HepG2 (cell line): ENCODE data around the gene DIS3L2. TPM values are rescaled to one million over a fixed set of nuclear protein-coding genes. Genes with fewer than 3 reads are reported as not detected.

Experiments used
- ATAC-seq: fragments of 200-7000 bp; cut with Tn5 transposase; 3 replicates; pipeline ENCODE4 v1.9.1; 2020; ENCODE audit warnings: mild to moderate bottlenecking, moderate library complexity
- BruUV-seq: library from RNA; stranded (reverse); fragments of 400-500 nt; replicated peaks from 2 replicates; lab custom pipeline; 2021; lab: Mats Ljungman, UMichigan
- CTCF ChIA-PET: fragments of 300-600 bp; formaldehyde crosslinking; extraction: SDS; loops from one replicate; lab custom pipeline; 2021; ENCODE audit warnings: low total read pairs, inconsistent platforms, low intra/inter-chr PET ratio; lab: Yijun Ruan, JAX
- POLR2A ChIA-PET: fragments of 350-600 bp; sonication (Branson Sonifier 250); formaldehyde crosslinking; loops from one replicate; lab custom pipeline; 2020; ENCODE audit warnings: antibody characterized with exemption, inconsistent platforms; lab: Yijun Ruan, JAX
- DNase-seq: peaks from one replicate; pipeline ENCODE4 v3.0.0-alpha.2; 2015; ENCODE audit warnings: low spot score
- FAIRE-seq: peaks from 3 replicates; lab custom pipeline; 2011; peaks lifted over from hg19 to GRCh38; lab: Jason Lieb, UNC
- H2AFZ ChIP-seq: one replicate; pipeline ENCODE4 v1.6.1; 2011; ENCODE audit warnings: low read length, inconsistent platforms
- H3K27ac ChIP-seq: fragments of 300-600 bp; 3 replicates; pipeline ENCODE4 v1.8.0; 2011; ENCODE audit warnings: mixed run types, mild to moderate bottlenecking, mixed read lengths, low read length, inconsistent platforms; ENCODE audit not compliant: insufficient read depth; ENCODE audit errors: extremely low read length
- H3K27me3 ChIP-seq, 2 experiments: fragments of 200-600 bp in 1 of 2; 2 replicates in 1 of 2; 3 replicates in 1 of 2; pipeline versions ENCODE4 v1.6.0 to v1.8.0; 2011; ENCODE audit warnings: low read length in 2 of 2, mild to moderate bottlenecking in 2 of 2, moderate library complexity in 2 of 2, inconsistent platforms in 1 of 2; ENCODE audit not compliant: insufficient read depth in 2 of 2, control insufficient read depth in 1 of 2
- H3K36me3 ChIP-seq, 2 experiments: fragments of 200-600 bp in 1 of 2; replicated peaks in 1 of 2; 2 replicates in 1 of 2; 3 replicates in 1 of 2; pipeline versions ENCODE4 v1.5.1 to v1.8.0; 2011; ENCODE audit warnings: low read length in 2 of 2, inconsistent platforms in 1 of 2; ENCODE audit not compliant: insufficient read depth in 2 of 2, control insufficient read depth in 1 of 2
- H3K4me1 ChIP-seq: 2 replicates; pipeline ENCODE4 v1.5.1; 2012; ENCODE audit warnings: low read length, inconsistent platforms; ENCODE audit not compliant: insufficient read depth
- H3K4me2 ChIP-seq: 2 replicates; pipeline ENCODE4 v1.6.0; 2011; ENCODE audit warnings: low read depth, low read length, inconsistent platforms
- H3K4me3 ChIP-seq, 3 experiments: fragments of 200-600 bp in 1 of 3; sonication (generic), shearing (Covaris generic) in 1 of 3; replicated peaks in 1 of 3; 2 replicates each; pipeline ENCODE4 v1.5.1; 2011 to 2016; ENCODE audit warnings: low read length in 3 of 3, inconsistent platforms in 2 of 3, low read depth in 2 of 3, mild to moderate bottlenecking in 2 of 3, control low read depth in 1 of 3, mixed read lengths in 1 of 3; ENCODE audit not compliant: insufficient read depth in 1 of 3
- H3K79me2 ChIP-seq: one replicate; pipeline ENCODE4 v1.6.1; 2011; ENCODE audit warnings: low read length, inconsistent platforms; ENCODE audit not compliant: insufficient read depth
- H3K9ac ChIP-seq: 2 replicates; pipeline ENCODE4 v1.6.0; 2011; ENCODE audit warnings: mild to moderate bottlenecking, low read depth, low read length, inconsistent platforms; ENCODE audit not compliant: insufficient read depth
- H3K9me3 ChIP-seq: 2 replicates; pipeline ENCODE4 v1.5.1; 2012; ENCODE audit warnings: mild to moderate bottlenecking, low read length
- H4K20me1 ChIP-seq: 2 replicates; pipeline ENCODE4 v1.6.0; 2011; ENCODE audit warnings: inconsistent platforms, mild to moderate bottlenecking, low read length, moderate library complexity; ENCODE audit not compliant: insufficient read depth
- DNMT1 ChIP-seq: sonication (generic); formaldehyde crosslinking; IDR thresholded peaks from 2 replicates; pipeline ENCODE4 v1.5.1; 2020; ENCODE audit warnings: mild to moderate bottlenecking, missing genetic modification reagents
- ETV6 ChIP-seq: sonication (generic); formaldehyde crosslinking; conservative IDR thresholded peaks from 2 replicates; pipeline ENCODE4 v1.4.0; 2020; ENCODE audit warnings: missing genetic modification reagents
- JUN ChIP-seq: sonication (generic); formaldehyde crosslinking; IDR thresholded peaks from 2 replicates; pipeline ENCODE4 v1.4.0; 2020; ENCODE audit warnings: mild to moderate bottlenecking, missing genetic modification reagents
- SMARCC2 ChIP-seq: fragments of 450-650 bp; IDR thresholded peaks from 2 replicates; pipeline ENCODE4 v1.6.1; 2017; ENCODE audit warnings: antibody characterized with exemption, mild to moderate bottlenecking
- SRY ChIP-seq: sonication (generic); formaldehyde crosslinking; IDR thresholded peaks from 2 replicates; pipeline ENCODE4 v1.8.0; 2022; ENCODE audit warnings: mild to moderate bottlenecking, missing genetic modification reagents
- ZBTB1 ChIP-seq: sonication (generic); formaldehyde crosslinking; IDR thresholded peaks from 2 replicates; pipeline ENCODE4 v1.4.0; 2020; ENCODE audit warnings: missing genetic modification reagents, borderline replicate concordance
- ZBTB40 ChIP-seq, 2 experiments: fragments of 450-650 bp in 1 of 2; sonication (generic) in 1 of 2; formaldehyde crosslinking in 1 of 2; IDR thresholded peaks; 2 replicates each; pipeline versions ENCODE4 v1.6.1 to v1.8.0; 2016 to 2022; ENCODE audit warnings: antibody characterized with exemption in 1 of 2, mild to moderate bottlenecking in 1 of 2, missing genetic modification reagents in 1 of 2
- ZFP91 ChIP-seq: sonication (generic); formaldehyde crosslinking; IDR thresholded peaks from 2 replicates; pipeline ENCODE4 v1.9.0; 2022; ENCODE audit warnings: missing genetic modification reagents, mild to moderate bottlenecking, borderline replicate concordance
- ZNF3 ChIP-seq: IDR thresholded peaks from 2 replicates; pipeline ENCODE4 v1.7.0; 2017; ENCODE audit warnings: inconsistent platforms
- ZNF512 ChIP-seq: sonication (generic); formaldehyde crosslinking; IDR thresholded peaks from 2 replicates; pipeline ENCODE4 v1.4.0; 2020; ENCODE audit warnings: mild to moderate bottlenecking, missing genetic modification reagents
- ZNF772 ChIP-seq: sonication (generic); formaldehyde crosslinking; IDR thresholded peaks from 2 replicates; pipeline ENCODE4 v1.5.0; 2020; ENCODE audit warnings: mild to moderate bottlenecking, missing genetic modification reagents
- ZSCAN12 ChIP-seq: sonication (generic); formaldehyde crosslinking; IDR thresholded peaks from 2 replicates; pipeline ENCODE4 v1.9.0; 2021; ENCODE audit warnings: mild to moderate bottlenecking, missing genetic modification reagents
- ZSCAN20 ChIP-seq: sonication (generic); formaldehyde crosslinking; IDR thresholded peaks from 2 replicates; pipeline ENCODE4 v1.4.0; 2020; ENCODE audit warnings: missing genetic modification reagents, mild to moderate bottlenecking, borderline replicate concordance
- ZSCAN29 ChIP-seq: sonication (generic); formaldehyde crosslinking; conservative IDR thresholded peaks from 2 replicates; pipeline ENCODE4 v1.4.0; 2020; ENCODE audit warnings: mild to moderate bottlenecking, missing genetic modification reagents
- WGBS: methylation state at CpG from one replicate; pipeline ENCODE4 v1.1.6; 2017; ENCODE audit warnings: low lambda C conversion rate; 5-methylcytosine and 5-hydroxymethylcytosine counted together
- in situ Hi-C: cut with HindIII; loops from 2 replicates; pipeline ENCODE4 v1.10.0; 2017; ENCODE audit warnings: low pct_unique_long_range_greater_than_20kb; ENCODE audit not compliant: extremely low pct_ligation_motif_present
- intact Hi-C: fragments of 100-400 bp; cut with micrococcal nuclease; formaldehyde crosslinking; loops from one replicate; pipeline ENCODE4 v1.10.0; 2022; ENCODE audit not compliant: unreplicated experiment
- polyA plus RNA-seq, 8 experiments: library from polyadenylated mRNA; depleted of rRNA in 3 of 8; stranded (reverse) in 7 of 8; unstranded in 1 of 8; fragments of >200 nt; fragmentation: Illumina TruSeq in 4 of 8; extraction: Trizol in 4 of 8; gene quantifications; 2 replicates each; pipeline versions ENCODE4 v1.2.1 to v1.2.3, GENCODE V29; 2011 to 2016; ENCODE audit warnings: low read depth in 4 of 8, missing spikeins in 1 of 8, mixed read lengths in 1 of 8; ENCODE audit not compliant: insufficient read depth in 1 of 8
- total RNA-seq, 5 experiments: library from RNA; depleted of rRNA; stranded (reverse); fragments of >200 nt; fragmentation: Illumina TruSeq; extraction: Trizol; gene quantifications; 2 replicates each; pipeline ENCODE4 v1.2.3, GENCODE V29; 2016; ENCODE audit warnings: low read depth in 1 of 5

DIS3L2 gene
- total and polyA plus RNA-seq, 2 of the 13 experiments (the other 11 are each of a cell fraction or from before 2014, with no cell fraction given): 7.0 to 23.9 TPM

GRCh38 chr2:232245111-232245510, 283.6 kb downstream of the DIS3L2 start:
- no peaks in the 10 kb centered on the region for H3K79me2 ChIP-seq
- peaks cover 7 to 23% of the 10 kb centered on the region in 2 experiments; a peak in 4 of 5 replicates for H3K36me3 ChIP-seq
- POLR2A ChIA-PET: no interaction called here
- no peaks in the 10 kb centered on the region for H3K27me3 ChIP-seq
- intact Hi-C loops: no loop called here
- H3K9me3 ChIP-seq: no peaks in the 10 kb centered on the region
- no peak overlapping the region for H3K4me2 ChIP-seq
- BruUV-seq: no TSS peak
- in situ Hi-C loops: no loop called here
- no peak overlapping the region for H3K4me3 ChIP-seq
- no peaks in the 10 kb centered on the region for H4K20me1 ChIP-seq
- H3K9ac ChIP-seq: no peak overlapping the region
- no peak overlapping the region for H3K27ac ChIP-seq
- H3K4me1 ChIP-seq: no peaks in the 10 kb centered on the region
- no peak overlapping the region for H2AFZ ChIP-seq
- ATAC-seq (no peak), FAIRE-seq (no peak), DNase-seq (no peak)
- CTCF ChIA-PET: no interaction called here
- WGBS: 100% methylated on average over 2 of the region's 2 CpGs
- no peak for TF ChIP-seq SRY (CRISPR knock-in tag)
- no peak for TF ChIP-seq ZNF3 (CRISPR knock-in tag)
- no peak for TF ChIP-seq ZNF512 (CRISPR knock-in tag)
- no peak for TF ChIP-seq SMARCC2
- no peak for TF ChIP-seq JUN (CRISPR knock-in tag)
- TF ChIP-seq ZNF772 (CRISPR knock-in tag): no peak
- no peak for TF ChIP-seq ZSCAN12 (CRISPR knock-in tag)
- TF ChIP-seq ZBTB1 (CRISPR knock-in tag): no peak
- no peak for TF ChIP-seq ETV6
- TF ChIP-seq ZSCAN20 (CRISPR knock-in tag): no peak
- no peak for TF ChIP-seq ZSCAN29 (CRISPR knock-in tag)
- TF ChIP-seq DNMT1: no peak
- no peak for TF ChIP-seq ZFP91 (CRISPR knock-in tag)
- TF ChIP-seq ZBTB40 (IDR thresholded peaks at IDR 0.05): no peak
- no peak for TF ChIP-seq ZBTB40 (CRISPR knock-in tag; IDR thresholded peaks at IDR 0.05)
